GM19452 (cell line): ENCODE results near the gene ACD.

Experiments
- ATAC-seq: cut with Tn5 transposase; IDR thresholded peaks from one replicate; pipeline ENCODE4 v1.9.1; 2021; ENCODE audit not compliant: unreplicated experiment

The ACD gene

DNA sequence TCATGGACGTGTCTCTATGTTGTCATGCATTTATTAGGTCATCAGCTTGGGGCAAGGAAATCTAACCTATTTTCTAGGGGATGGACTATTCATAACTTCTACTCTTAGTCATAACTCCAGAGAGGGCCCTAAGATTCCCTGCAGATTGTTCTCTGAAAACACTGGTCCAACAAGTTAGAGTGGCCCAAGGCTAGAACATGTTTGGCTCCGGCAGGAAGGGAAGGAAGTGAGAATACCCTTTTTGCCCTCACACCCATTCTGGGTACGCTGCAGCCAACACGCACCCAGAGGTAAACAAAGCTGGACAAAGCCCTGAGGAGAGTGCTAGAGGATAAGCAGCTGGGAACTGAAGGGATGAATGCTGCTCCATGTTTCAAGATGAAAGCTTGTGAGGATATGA, 16.5 kb upstream of the ACD start:
- ATAC-seq = no peak

DNA sequence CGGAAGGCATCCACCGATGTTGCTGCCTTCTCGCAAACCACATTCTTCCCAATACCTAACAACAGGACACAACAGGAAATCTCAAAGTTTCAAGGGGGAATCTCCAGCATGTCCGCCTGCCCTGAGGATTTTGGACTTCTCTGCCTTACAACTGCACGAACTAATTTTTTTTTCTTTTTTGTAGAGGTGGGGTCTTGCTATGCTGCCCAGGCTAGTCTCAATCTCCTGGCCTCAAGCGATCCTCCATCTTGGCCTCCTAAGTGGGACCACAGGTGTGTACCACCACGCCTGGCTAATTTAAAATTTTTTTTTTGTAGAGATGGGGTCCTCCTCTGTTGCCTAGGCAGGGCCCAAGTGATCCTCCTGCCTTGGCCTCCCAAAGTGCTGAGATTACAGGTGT, 15.9 kb upstream of the ACD start:
- no peak for ATAC-seq

DNA sequence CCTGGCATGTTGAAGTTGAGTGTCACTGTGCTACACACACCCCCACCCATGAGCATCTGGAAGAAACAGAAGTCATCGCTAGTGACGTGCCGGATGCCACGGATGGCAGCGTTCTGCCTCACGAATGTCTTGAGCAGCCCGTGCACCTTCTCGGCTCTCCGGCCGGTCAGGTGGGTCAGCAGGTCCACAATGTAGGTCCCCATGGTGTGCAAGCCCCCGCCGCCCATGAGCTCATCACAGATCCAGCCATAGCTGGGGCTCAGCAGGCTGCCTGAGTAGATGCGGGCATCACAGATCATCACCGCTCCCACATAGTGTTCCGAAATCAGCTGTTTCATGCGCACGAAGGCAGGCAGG, 15.5 kb upstream of the ACD start:
- ATAC-seq = no peak

GRCh38 chr16:67674851-67675578, 15.0 kb upstream of the ACD start:
- no peak for ATAC-seq

DNA sequence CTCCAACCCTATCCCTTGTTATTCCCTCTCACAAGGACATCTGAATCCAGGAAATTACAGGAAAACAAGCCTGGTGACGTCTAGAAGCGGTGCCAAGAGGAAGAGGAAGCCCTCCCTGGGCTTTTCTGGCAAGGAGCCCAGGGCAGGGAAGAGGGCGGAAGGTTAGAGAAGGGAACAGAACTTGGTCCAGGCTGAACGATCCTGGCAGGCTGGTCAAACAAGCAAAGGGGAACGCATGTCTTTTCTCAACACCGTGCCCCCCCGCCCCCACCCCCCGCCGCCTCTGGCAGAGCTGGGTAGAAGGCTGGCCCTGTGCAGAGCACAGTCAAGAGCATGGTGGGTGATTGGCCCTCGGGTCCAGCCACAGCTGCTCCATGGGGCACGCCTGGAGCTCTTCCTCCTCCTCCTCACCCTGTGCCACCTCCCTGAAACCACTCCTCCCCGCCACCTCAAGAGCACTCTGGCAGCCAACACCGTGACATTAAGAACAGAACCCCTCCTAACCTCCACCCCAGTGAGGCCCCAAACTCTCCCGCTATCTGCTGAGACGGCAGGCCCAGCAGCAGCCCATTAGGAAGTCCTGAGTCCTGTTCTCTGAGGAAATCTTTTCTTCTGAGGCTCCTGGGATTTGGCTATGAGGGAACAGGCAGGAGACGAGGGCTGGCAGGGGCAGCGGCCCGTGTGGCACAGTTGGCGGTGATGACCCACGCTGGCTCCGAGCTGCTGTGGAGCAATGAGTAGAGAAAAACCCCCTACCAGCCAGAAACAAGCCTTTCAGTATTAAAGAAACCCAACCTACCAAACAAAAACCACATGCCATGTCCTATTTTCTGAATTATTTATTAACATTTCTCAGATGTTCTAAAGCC, 13.9 kb upstream of the ACD start:
- ATAC-seq = no peak

- ATAC-seq = no peak
These were observed 12.9 kb upstream of the ACD start for GRCh38 chr16:67672739-67673662.

GRCh38 chr16:67672306-67672705, 12.2 kb upstream of the ACD start:
- no peak for ATAC-seq

DNA sequence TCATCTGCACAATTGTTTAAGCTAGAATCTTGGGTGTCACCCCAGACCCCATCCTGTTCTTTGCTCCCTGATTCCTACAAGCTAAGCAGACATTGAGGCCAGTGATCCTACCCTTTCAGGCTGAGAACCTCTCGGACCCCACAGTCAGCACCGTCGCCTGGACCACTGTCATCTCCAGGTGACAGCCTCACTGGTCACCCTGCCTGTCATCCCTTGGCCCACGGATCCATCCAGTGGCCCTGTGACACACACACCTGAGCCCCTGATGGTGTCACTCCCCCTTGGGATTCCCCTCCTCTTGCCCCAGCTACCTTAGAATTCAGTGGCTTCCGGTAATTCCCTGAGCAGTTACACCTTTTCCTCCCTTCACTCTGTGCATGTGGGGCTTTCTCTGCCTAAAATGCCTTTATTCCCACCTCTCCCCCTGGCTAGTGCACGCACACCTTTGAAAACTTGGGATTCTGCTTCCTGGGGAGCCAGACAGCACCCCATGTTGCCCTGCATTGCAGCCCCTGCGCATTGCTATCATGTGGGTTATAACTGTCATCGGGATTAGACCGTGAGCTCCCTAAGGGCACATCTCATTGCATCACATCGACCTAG, 9.5 kb upstream of the ACD start:
- no peak for ATAC-seq

GRCh38 chr16:67668495-67669157, 8.6 kb upstream of the ACD start:
- ATAC-seq = no peak

DNA sequence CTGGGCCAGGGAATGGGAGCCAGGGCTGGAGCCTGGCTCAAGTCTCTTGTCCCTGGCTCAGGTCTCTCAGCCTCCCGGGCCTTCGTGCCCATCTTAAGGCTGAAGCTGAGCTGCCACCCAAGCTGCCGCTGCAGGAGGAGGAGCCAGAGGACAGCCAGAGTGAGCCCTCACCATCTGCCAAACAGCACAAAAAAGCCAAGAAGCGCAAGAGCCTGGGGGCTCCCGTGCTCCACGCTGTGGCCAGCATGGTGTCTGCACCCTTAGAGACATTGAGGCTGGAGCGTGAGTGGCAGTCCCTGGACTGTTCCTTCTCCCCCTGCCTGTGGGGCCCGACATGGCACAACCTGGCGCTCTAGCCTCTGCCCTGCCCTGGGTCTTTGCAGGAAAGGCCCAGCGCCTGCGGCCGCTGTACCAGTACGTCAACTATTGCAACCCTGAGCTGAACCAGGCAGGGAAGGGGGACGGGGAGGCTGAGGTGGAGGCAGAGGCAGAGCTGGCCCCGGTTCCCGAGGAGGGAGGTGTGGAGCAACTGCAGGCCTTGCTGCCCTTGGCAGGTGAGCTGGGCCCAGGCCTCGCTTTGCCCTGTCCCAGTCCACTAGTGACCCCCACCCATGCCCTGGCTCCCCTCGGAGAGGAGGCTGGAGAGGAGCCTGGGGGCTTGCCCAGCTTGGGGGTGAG, 7.9 kb upstream of the ACD start:
- peak; percentile 81 for ATAC-seq

DNA sequence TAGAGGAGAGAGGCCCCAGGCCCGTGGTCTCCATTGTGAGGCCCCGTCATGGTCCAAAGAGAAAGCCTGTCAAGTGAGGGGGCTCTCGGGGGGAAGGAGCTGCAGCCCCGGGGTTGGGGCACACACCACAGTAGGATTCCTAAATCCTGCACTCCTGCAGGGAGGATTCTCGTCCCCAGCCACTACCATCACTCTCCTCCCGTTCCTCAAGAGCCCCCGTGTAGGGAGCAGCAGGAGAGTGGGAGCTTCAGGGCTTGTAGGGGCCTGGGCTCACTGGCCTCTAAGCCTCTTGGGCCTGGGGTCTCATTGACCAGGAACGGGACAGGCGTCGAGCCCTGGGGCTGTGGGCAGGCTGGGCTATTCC, 7.4 kb upstream of the ACD start:
- ATAC-seq = no peak

DNA sequence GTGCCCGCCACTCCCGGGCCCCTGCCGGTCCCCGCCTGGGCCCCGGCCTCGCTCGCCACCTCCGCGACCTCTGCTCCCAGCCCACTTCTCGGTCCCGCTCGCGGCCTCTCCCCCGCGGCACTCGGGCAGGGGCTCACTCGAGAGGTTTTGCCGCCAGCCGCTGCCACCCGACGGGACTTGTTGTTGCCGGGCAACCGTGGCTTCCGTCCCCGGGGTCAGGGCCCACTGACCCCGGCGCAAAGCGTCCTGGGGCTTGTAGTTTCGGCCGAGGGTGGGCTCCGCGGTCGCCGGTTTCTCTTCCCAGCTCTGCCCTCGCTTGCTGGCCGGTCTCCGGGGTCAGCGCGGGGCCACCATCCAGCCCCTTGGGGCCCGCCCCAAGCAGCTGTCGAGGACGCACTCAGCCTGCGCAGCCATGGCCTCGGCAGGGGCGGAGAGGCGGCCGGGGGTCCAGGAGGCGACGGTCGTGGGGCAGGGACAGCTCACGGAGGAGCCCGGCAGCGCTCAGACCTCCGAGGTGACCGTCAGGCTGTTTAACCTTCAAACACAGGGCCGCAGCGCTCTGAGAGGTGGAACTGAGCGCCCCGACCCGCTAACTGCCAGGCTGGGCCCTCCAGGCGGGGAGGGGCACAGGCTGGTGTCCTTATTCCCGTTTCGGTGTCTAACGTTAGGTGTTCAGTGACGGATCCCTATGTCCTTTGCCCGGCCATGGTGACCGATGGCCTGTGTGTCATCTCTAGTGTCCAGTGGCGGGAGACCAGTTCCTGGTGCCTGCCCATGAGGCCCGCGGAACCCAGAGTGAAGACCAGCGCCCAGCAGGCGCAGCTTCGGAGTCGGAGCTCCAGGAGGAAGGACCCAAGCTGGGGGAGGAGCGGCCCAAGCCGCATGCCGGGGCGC, 6.7 kb upstream of the ACD start, which contains the start of the genes C16orf86 and ENKD1:
Gene C16orf86, plus strand, starts transcription at position 256 of the 894 bp plus-strand sequence. Its CDS starts 157 bp downstream, at position 413.
Gene ENKD1, minus strand, starts transcription at position 192 of the 894 bp plus-strand sequence. CDS start 308 bp downstream, outside the sequence.
- ATAC-seq = no peak

DNA sequence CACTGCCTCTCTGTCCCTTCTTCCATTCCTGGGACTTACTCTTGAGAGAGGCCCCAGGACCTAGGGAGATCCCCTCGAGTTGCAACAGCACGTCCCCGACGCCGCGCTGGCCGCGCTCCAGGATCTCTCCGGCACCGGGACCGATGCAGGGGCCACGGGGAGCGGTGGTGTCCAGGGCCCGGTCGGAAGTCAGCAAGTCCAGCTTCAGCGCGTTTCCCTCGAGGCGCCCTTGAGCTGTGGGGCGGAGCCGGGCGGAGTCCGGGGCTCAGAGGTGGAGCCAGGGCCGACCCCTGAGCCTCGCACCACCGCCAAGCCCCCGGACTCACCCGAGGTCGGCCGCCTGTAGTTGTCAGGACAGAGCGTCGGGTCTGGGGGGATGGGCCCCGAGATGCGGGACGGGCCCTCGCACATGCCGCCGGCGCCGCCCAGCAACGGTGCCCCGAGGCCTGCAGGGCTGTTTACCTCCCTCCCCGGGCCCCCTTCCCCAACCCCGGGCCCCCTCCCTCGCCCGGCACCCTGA, 6.0 kb upstream of the ACD start:
- ATAC-seq = no peak

- no peak for ATAC-seq
These were observed 5.5 kb upstream of the ACD start for GRCh38 chr16:67665598-67665997.

- ATAC-seq = no peak
These were observed 4.8 kb upstream of the ACD start for GRCh38 chr16:67664871-67665270.

DNA sequence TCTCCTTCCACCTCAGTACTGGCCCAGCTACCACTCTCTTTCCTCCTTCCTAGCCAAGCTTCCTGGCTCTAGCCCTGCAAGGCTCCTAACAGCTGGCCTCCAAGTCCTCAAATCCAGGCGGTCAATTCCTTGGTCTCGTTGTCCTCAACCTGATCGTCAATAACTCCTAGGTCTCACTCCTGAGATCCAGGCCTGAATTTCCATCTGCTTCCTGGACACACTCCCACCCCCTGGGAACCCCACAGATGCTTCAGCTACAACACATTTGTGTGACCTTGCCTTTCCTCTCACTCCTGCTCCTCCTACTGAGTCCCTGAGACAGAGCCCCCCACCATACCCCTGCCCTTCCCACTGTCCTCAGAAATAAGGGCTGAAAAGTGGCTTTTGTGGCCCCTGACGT, 4.2 kb upstream of the ACD start:
- ATAC-seq = no peak

GRCh38 chr16:67663877-67664222, 3.8 kb upstream of the ACD start:
- no peak for ATAC-seq

GRCh38 chr16:67663151-67663876, 3.3 kb upstream of the ACD start:
- ATAC-seq = no peak
